NCI-H1105 (cell line): ENCODE results near the gene ZNHIT1.

Experiments
- DNase-seq: peaks from one replicate; lab custom pipeline; 2025; lab: John Stamatoyannopoulos, UW

The ZNHIT1 gene

DNA sequence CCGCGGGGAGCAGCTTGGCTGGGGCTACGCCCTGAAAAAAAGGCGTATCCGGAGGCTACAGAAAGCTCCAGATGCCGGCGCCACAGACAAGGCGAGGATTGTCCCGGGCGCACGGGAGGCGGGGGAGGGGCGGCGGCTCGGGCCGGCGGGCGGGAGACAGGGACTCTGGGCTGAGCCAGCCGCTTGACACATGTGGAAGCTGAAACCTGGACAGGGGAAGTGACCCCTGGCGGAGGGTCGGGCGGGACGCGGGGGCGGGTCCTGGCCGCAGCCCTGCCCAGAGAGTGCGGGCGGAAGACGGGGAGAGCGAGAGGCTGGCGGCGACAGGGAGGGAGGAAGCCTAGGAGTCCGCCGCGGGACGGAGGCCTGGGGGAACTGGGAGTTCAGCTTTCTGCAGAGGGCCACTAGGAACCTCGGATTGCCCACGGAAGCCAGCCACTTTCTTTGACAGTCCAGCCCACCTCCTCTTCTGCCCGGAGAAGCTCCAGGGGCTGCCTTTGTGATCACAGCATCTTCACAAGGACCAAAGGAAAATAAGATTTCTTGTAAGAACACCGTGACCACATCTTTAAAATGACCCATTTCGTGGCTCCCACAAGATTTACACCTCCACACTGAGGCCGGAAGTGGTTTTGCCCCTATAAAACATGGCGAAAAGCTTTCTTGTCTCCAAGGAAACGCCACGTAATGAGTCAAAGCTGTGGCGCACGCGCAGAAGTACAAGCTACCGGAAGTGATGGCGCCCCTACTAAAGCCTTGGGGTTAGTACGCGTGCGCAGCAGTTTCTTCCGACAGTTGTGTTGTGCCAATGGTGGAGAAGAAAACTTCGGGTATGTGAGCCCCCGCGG, at the start of gene ZNHIT1, which contains the start of gene PLOD3:
ZNHIT1 (plus strand) TSS at position 778 of the 848 bp plus-strand sequence; CDS start at position 809, 31 bp downstream.
PLOD3 (minus strand) TSS at position 194 of the 848 bp plus-strand sequence. CDS start 307 bp downstream, outside the sequence.
- DNase-seq = peak; percentile 97

DNA sequence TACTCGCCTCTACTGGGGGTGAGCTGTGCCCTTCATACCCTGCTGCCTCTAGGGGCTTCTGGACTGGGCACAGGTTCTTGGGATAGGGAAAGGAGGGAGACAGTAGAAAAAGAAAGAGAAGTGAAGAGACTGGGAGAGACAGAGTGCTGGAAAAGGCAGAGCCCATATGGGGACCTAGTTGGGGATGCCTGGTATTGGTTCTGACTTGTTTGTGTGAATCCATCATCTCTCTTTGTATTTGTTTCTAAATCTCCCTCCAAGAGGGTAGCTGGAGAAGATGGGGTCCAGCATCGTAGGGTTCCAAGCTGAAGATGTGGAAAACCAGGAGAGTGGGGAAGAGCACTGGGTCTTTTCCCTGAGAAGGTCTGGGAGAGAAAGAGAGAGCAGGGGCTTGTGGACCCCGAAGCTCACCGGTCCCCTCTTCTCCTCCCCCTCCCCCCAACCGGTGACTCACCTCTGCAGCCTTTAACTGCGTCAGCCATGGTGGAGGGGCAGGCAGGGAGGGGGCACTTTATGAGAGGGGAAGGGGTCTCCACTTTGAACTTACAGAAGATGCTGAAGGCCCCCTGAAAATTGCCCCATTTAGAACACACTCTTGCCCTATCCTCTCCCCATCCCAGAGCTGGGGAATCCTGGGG, 49.4 kb upstream of the ZNHIT1 start:
- DNase-seq = no peak

DNA sequence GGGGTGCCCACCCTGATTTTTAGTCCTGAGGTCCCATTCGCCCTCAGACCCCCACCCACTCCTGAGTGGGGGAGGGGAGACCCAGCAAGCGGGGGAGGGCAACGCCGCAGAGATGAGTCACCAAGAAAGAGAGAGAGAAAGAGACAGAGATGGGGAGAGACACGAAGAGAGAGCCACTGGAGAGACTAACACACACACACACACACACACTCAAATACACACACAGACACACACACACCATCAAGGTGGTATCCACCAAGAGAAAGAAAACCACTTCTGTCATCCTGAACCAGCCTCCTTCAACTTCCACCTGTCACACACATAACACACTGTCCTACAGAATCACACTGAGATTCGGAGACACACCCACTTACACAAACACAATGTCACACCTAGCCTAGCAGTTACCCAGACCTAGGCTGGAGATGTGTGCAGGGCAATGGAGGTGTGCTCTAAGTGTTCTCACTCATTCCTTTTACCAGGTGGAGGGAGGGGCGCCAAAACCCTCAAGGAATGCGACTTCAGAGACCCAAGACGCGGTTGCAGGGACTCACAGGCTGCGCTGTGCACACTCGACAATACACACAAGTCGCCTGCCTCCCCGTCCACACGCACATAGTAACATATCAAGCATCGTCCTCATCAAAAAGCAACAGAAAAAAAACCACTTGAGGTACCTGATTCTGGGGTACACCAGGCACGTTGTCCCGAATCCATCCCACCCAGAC, 48.7 kb upstream of the ZNHIT1 start:
- DNase-seq = no peak

DNA sequence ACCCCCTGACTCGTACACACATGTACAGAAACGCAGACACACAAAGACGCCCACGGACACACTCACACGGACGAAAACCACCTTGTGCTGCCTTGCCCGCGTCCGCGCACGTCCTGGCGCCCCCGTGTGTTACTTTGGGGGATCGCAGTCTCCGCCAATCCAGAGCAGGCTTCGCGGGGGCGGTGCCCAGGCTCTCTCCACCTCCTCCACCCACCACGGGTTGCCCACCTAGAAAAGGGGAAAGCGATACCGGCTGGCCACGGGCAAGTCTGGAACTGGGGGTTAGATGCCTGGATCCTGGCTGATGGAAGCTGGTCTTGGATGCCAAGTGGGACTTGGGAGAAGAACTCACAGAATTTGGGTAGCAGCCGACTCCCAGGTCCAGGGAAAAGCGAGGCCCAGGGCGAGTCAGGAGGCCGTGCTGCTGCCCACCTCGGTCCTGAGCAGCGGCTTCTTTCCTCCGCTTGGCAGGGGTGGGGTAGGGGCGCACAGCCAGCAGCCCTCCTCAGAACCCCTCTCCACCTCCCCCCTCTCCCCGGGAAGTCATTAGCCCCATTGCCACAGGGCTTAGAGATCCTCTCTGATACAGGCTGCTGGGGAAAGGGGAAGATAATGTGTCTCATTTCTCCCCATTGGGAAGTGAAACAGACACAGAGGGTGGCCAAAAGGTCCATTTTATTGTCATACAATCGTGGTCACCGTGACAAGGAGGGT, 48.0 kb upstream of the ZNHIT1 start:
- DNase-seq = peak; percentile 55

DNA sequence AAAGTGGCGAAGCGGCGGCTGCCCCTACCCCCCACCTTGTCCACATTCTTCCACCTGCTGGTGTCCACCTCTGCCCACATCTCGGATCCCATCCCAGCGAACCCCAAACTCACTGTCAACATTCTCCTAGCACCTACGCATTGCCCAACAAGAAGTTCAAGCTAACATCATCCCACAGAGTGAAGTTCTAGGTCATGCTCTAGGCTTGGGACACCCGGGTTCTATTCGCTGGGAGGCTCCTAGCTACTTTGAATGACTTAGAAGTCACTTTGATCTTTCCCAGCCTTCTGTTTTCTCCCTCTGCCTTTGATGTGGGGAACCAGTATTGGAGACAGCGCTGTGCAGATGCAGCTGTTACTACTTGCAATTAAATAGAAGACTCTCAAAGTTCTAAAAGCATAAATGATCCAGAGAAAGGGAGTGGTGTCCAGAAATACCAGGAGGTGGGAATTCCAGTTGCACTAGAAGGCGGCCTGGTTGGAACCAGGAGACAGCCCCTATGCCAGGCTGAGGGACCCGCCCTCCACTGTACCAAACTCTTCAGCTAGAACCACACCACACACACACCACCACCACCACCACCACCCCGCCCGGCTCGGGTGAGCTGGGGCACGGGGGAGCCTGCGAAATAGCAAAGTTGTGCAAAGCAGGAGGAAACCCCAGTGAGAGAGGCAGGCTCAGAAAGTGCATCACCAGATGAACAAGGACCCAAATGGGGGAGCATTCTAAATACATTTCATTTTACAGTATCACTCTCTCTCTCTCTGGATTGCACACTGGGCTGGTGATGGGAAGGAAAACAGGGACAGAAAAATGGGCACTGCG, 47.1 kb upstream of the ZNHIT1 start:
- no peak for DNase-seq

DNA sequence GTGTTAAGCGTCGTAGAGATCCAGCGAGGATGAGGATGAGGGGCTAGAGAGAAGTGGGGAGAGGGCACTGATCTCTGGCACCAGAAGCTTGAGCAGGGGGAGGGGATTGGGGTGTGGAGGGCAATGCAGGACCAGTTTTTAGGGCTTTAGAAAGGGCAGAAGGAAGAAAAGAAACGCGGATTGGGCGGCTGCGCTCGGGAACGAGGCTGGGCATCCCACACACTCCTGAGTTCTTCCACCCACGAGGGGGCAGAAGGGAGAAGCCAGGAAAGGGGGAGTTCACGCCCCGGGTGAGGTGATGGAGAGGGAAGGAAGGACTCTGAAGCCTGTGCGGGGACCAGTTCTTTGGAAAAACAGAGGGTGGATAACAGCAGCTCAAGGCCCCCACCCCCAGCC, 46.5 kb upstream of the ZNHIT1 start:
- DNase-seq = no peak

DNA sequence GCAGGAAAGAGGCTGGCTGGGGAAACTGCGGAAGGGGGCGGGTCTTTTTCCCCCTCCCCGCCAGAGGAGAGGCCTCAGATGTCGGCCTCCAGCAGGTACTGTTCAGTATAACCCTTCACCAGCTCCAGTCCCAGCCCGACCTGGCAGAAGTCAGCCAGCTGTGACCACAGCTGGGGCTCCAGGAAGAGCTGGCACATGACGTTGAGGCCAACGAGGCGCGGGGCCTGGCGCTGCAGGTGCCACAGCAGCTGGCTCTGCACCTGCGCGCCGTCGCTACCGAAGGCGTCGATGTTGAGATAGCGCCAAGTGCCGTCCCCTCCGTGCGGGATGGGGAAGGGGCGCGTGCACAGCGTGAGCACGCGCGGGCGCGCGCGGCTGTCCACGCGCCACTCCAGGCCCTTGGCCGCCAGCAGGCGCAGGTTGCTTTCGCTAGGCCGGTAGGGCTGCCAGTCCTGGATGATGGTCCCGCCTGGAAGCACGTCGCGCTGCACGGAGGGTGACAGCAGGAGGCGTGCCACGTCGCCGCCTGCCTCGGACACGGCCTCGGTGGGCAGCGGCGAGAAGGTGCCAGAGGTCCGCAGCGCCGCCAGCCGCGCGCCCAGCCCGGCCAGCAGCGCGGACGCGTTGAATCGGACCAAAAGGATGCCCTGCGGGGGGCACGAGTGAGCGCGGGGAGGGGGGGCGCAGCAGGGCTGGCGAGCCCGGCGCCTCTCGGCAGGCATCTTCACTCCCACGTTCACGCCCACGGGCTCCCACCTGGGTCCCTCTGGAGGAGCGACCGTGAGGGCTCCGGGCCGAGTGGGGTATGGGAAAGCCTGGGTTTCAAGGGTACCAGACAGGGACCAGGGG, 45.7 kb upstream of the ZNHIT1 start:
- peak; percentile 80 for DNase-seq

DNA sequence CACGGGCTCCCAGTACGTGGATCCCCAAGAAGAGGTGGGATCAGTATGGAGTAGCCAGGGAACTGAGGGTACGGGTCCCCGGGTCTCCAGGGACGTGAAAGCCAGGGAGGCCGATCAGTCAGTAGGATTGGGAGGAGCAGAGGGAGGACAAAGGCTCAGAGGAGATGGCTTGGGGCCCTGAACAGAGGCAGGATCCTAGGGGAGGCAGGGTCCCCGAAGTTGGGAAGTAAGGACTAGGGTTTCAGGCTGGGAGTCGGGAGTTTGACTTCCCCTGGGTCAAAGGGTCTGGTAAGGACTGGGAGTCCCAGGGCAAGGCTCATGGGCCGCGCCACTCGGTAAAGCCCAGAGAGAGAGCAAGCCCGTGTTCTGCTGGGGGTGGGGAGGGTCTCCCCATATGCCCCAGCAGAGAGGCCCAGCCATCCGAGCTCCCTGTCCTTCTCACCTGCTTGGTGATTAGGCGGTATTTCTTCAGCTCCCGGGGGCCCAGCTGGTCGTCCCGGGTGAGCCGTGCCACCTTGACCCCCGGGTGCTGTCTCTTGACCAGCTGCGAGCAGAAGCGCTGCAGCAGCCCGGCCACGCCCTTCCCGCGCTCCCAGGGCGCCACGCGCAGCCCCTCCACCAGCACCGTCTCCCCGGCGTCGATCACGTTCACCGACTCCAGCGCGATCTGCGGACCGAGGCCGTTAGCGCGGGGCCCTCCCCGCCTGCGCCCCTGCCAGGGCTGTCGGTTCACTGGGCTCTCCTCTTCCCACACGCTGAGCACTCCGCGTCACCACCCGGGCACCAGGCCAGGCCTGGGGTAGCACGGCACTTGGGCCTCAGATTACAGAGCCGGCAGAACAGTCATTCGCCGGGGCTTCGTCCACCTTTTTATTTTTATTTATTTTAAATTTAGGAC, 44.9 kb upstream of the ZNHIT1 start:
- DNase-seq = peak; percentile 84

DNA sequence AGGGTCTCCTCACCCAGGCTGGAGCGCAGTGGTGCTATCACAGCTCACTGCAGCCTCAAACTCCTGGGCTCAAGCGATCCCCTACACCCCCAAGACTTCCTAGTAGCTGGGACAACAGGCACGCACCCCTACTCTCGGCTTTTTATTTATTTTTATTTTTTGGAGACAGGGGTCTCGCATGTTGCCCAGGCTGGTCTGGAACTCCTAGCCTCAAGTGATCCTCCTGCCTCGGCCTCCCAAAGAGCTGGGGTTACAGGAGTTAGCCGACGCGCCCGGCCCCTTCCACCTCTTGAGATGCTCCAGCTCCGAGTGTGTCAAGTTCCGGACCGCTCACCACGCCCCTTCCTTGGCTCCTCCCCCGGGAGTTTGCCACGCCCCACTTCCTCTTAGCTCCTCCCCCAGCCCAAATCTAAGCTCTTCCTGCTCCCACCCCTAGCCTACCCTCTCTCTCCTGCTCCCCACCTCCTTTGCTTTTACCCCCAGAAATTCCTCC, 44.2 kb upstream of the ZNHIT1 start:
- peak; percentile 37 for DNase-seq

DNA sequence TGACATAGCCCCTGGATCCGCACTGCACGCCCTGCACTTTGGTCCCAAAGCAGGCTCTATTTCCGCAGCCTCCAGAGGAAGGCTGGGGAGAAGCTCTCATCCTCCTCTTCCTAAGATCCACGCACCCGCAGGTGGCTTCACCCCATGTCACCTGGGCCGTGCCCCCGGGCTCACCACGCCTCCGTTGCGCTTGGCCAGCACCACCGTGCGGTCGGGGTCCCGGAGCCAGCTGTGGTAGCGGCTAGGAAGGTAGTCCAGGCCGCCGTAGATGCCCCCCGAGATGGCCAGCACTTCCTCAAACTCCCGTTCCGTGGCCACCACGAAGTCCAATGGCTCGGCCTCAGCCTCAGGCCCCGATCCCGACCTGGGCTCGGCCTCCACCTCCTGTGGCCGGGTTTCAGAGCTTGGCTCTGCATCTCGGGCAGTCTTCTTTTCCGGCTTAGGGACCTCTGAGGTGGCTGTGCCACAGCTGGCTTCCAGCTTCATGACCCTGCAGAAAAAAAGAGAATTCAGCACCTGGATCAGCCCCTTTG, 43.6 kb upstream of the ZNHIT1 start:
- DNase-seq = no peak

DNA sequence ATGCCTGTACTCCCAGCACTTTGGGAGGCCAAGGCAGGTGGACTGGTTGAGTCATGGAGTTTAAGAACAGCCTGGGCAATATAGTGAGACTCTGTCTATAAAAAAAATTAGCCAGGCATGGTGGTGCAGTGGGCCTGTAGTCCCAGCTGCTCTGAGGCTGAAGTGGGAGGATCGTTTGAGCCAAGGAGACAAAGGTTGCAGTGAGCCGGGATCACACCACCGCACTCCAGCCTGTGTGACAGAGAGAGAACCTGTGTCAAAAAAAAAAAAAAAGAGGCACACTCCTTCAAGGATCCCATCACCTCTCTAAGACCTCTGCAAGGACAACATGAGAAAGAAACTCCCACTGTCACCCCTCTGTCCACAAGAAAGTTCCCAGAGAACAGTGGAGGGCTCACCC, 42.3 kb upstream of the ZNHIT1 start:
- no peak for DNase-seq

DNA sequence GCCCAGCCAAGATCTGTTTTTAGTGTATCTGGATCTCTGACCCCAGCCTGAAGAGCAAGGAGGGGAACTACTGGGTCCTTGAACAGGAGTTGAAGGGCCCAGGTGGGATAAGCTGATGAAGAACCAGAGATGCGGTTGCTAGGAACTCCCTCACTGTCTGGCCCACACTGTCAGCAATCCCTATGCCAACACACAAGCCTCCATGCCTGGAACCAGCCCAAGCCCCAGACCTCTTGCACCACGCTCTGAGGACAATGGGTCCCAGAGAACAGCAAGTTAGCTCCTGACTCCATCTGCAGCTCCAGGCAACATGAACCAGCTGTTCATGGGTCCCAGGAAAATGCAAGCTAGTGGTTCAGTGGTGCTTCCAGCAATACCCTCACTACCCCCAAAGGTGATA, 40.3 kb upstream of the ZNHIT1 start:
- no peak for DNase-seq

DNA sequence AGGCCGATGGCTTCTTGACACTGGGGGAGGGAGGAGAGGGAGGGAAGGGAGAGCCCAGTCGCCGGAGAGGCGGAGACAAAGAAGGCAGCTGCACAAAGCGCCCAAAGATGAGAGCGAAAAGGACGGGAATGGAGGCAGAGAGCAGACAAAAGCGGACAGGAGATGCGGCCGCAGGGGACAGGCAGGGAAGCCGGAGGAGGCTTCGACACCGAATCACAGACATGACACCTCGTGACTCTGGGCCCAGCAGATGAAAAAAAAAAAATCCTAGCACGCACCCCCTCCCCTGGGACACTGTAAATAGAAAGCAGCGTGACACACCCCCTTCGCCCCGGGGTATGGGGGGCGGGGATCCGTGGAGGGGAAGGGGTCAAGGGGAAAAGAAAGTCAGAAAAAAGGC, 38.8 kb upstream of the ZNHIT1 start:
- peak; percentile 37 for DNase-seq

DNA sequence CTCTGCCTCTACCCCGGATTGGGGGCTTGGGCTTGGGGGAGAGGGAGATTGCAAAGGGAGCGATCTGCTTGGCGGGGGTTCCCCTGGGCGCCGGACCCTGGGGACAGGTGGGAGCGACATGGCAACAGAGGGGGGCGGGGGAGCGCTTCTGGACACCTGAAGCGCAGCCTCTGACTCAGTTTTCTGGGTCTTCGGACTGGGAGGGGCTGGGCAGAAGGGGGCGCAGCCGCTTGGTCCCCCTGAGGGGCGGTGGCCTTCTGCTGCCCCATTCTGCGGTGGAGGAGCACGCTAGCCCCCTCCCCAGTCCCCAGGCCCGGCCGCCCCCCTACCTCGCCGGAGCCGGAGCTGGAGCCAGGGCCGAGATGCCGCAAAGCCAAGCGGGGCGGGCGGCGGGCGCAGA, 38.3 kb upstream of the ZNHIT1 start:
- no peak for DNase-seq

DNA sequence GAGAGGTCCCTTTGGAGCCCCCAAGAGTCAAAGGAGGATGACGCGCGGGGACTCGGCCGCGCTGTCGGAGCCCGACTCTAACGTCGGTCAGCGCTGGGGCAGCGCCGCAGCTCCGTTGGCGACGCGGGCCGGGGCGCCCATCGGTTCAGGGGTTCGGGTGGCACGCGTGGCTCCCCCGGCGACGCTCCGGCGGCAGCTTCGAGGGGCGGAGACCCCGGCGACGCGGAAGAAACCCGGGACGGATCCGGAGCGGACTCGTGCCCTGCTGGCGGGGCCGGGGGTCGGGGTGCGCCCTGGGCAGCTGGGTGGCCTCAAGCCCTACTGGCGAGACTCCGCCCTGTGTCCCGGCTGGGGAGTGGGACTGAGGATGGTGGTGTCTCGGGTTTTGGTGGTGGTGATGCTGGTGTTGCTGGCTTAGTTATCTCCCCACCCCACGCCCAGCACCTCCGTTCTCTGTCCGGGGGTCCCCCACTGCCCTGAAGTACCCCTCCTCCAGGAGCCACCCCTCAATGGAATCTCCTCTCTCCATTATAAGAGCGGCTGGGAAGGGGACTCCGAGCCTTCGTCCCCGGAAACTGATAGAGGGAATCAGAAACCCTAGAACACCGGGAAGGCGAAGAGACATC, 37.7 kb upstream of the ZNHIT1 start, which contains the start of gene NAT16:
NAT16 (minus strand) TSS at position 164 of the 626 bp plus-strand sequence. CDS start 5,486 bp downstream, outside the sequence.
- DNase-seq = no peak

DNA sequence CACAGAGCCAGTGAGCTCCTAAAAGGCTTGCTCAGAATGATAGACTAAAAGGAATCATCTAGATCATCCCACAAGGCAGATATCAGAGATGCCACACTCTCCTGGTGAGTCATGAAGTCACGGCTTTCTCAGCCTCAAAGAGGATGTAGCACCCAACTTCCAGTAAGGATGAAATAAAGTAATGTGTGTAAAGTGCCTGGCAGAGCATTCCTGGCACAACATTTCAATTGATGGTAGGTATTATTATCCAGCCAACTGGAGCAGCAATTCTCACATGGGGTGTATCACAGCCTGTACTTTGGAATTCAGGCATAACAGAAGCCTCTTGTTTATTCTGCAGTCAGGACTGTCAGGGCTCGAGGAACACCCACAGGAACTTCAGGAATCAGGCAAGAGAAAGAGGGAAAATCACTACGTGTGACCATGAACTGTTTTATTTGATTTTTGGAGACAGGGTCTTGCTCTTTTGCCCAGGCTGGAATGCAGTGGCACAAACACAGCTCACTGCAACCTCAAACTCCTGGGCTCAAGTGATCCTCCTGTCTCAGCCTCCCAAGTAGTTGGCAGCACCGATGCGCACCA, 32.6 kb upstream of the ZNHIT1 start:
- no peak for DNase-seq

DNA sequence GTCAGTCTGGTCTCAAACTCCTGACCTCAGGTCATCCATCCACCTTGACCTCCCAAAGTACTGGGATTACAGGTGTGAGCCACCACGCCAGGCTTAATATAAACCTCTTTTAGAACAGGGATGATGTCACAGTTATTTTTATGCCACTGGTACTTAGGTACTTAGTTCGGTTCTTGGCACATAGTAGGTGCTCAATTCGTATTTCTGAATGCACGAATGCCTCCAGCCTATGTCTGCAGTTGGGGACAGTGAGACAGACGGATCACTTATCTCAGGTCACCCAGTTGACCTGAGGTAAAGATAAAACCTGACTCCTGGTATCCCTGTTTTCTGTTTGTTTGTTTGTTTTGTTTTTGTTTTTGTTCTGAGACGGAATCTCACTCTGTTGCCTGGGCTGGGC, 31.8 kb upstream of the ZNHIT1 start:
- DNase-seq = no peak
